NCI-H2227 treated with DMSO at 0.1 percent for 48 hours (cell line): ENCODE data around the gene KIF9.
"Not testable (repeated sequence)": the region's sequence is repeated elsewhere in the genome, so short reads cannot be mapped to it uniquely, and the experiment has no call there.

Source experiments
- DNase-seq: peaks from one replicate; lab custom pipeline; 2025; lab: John Stamatoyannopoulos, UW

The KIF9 gene, protein sequence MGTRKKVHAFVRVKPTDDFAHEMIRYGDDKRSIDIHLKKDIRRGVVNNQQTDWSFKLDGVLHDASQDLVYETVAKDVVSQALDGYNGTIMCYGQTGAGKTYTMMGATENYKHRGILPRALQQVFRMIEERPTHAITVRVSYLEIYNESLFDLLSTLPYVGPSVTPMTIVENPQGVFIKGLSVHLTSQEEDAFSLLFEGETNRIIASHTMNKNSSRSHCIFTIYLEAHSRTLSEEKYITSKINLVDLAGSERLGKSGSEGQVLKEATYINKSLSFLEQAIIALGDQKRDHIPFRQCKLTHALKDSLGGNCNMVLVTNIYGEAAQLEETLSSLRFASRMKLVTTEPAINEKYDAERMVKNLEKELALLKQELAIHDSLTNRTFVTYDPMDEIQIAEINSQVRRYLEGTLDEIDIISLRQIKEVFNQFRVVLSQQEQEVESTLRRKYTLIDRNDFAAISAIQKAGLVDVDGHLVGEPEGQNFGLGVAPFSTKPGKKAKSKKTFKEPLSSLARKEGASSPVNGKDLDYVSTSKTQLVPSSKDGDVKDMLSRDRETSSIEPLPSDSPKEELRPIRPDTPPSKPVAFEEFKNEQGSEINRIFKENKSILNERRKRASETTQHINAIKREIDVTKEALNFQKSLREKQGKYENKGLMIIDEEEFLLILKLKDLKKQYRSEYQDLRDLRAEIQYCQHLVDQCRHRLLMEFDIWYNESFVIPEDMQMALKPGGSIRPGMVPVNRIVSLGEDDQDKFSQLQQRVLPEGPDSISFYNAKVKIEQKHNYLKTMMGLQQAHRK

DNA sequence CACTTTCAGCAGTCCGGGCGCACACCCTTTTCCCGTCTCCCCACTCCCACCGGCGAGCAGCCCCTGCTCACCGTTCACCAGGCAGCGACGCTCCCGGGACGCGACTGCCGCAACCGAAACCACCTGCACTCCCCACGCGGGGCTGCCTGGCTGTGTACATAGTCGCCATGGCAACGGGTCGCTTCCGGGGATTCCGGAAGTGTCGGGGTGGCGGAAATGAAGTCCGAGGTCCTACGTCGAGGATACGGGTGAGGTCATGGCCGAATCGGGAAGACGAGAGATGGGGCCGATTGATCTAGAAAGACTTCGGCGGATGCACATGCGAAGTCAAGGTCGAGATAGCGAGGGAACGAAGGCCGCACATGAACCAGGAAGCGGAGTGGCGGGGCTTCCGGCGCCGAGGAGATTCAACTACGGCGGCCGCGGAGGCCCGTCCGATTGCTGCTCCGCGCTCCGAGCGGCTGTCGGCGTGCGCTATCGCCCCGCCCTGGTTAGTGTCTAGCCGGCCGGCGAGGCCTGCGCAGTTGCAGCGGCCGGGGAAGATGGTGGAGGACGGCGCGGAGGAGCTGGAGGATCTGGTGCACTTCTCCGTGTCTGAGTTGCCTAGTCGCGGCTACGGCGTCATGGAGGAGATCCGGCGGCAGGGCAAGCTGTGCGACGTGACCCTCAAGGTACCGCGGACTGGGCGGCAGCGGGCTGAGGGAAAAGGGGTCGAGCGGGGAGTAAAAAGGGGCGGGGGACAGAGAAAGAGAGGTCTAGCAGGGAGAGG, at the start of gene KIF9, which contains the start of gene KLHL18:
Gene KIF9 (minus strand): TSS at position 376 of the 769 bp plus-strand sequence. CDS start 5,425 bp downstream, outside the sequence.
Gene KLHL18 (plus strand): TSS at position 521 of the 769 bp plus-strand sequence. CDS start 22 bp downstream, at position 543.
- peak; percentile 91 for DNase-seq

- DNase-seq = peak; percentile 66
These were observed 41.8 kb upstream of the KIF9 start for GRCh38 chr3:47324278-47324865.

DNA sequence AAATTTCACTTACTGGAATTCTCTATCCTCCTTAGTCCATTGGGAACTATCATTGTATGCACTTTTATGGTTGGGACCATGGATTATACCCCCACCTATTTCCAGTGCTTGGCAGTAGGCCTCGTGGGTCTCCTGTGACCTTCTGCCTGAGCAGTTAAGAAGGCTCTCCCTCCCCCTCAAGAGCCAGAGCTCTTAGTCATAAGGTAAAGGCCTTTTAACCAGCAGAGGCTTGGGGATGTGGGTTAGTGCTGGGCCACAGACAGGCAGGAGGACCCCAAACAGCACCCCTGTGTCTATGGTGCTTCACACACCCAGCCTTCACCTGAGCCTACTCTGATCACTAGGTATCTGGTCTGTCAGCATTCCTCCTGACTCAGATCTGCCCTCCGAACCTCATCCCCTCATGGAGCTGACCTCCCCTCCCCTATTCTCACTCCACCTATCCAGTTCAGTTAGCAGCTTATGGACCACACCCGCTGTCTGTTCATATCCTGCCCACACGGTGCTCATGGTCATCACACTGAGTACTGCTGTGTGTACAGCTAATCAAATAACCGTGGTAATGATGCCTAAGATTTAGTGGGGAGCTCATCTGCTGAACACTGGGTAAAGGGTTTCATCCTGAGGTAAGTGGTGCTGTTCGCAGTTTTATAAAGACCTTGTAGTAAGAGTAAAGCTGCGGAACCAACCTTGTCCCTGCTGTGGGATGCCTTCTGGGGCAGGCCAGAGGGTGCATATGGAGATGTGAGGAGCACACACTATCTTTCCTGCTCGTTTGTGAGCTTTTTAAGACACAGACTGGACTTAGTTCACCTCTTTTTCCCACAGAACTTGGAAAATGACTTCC, 41.1 kb upstream of the KIF9 start:
- no peak for DNase-seq

DNA sequence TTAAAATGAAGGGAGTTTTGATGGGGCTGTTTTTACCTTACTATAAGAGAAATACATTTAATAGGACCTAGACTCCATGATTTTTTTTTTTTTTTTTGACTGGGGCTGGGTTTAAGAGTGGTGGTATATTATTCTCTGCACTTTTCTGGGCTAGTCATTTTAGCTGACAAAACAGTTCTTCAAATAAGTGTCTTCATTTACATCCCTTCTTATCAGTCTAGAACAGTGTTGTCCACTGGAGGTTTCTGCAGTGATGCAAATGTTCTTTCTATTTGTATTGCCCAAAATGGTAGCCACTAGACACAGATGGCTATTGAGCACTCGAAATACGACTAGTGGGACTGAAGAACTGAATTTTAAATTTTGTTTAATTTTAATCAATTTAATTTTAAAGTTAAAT, 37.4 kb upstream of the KIF9 start:
- no peak for DNase-seq

GRCh38 chr3:47318916-47319315, 36.3 kb upstream of the KIF9 start:
- no peak for DNase-seq

DNA sequence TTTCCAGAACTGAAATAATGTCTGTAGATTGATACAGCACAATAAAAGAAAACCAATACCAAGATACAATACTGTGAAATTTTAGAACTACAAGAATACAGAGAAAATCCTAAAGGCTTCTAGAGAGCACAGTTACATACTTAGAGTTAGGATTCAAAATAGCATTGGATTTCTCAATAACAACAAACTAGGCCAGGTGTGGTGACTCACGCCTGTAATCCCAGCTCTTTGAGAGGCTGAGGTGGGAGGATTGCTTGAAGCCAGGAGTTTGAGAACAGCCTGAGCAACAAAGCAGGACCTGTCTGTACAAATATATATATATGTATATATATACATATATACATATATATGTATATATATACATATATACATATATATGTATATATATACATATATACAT, 33.6 kb upstream of the KIF9 start:
- not testable (repeated sequence) for DNase-seq

DNA sequence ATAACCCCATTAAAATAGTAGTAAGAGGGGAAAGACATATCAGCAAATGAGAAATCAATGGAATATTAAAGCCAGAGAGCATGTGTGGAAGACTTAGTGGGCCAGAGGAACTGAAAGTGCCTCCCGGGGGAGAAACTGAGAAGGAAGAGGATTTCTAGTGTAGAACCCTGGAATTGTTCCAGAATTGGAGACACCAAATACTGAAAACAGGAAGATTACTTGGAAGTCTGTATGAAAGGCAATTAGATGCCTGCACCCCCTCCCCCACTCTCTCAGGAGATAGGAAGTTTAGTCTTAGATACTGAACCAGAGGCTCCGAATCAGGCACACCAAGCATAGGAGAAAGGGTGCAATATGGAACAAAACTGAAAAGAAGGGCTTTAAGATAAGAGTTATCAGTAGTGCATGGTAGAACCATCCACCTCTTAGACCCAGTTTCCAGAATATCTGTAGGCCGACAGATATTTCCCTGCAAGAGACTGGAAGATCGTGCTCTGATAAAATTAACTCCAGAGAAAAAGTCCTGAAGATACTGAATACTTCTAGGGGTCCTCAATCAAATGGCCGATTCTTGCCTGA, 32.6 kb upstream of the KIF9 start:
- no peak for DNase-seq

GRCh38 chr3:47314056-47314764, 31.6 kb upstream of the KIF9 start:
- no peak for DNase-seq

- DNase-seq = no peak
These were observed 30.9 kb upstream of the KIF9 start for GRCh38 chr3:47313341-47314055.

DNA sequence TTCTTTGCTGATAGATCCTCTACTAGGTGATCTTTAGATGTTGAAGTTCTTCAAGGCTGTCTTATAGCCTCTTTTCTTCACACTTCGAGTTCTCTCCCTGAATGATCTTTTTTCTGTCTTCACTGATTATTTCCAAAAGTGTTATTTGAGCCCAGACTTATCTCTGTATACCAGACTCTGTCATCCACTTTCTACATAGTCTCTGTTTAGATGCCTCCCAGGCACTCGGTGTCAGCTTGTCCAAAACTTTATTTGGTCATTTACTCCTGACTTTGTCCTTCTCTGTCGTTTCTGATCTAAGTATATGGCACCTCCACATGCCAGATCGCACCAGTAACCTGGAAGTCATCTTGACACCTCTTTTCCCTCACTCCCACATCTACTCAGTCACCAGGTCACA, 27.8 kb upstream of the KIF9 start:
- DNase-seq = no peak

DNA sequence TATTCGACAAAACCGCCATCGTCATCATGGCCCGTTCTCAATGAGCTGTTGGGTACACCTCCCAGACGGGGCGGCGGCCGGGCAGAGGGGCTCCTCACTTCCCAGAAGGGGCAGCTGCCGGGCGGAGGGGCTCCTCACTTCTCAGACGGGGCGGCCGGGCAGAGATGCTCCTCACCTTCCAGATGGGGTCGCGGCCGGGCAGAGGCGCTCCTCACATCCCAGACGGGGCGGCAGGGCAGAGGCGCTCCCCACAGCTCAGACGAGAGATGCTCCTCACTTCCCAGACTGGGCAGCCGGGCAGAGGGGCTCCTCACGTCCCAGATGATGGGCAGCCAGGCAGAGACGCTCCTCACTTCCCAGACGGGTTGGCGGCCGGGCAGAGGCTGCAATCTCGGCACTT, 26.6 kb upstream of the KIF9 start:
- DNase-seq = not testable (repeated sequence)

DNA sequence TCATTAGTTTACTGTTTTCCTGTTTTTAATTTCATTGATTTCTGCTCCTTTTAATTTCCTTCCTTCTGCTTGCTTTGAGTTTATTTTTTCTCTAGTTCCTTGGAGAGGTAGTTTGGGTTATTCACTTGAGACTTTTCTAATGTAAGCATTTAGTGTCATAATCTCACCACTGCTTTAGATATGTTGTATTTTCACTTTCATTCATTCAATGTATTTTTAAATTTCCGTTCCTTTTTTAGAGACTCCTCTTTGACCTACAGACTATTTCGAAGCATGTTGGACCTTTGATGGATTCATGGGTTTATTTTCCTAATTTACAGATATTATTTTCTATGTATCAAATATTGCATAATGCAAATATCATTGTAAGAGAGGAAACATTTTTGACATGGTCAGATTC, 23.4 kb upstream of the KIF9 start:
- no peak for DNase-seq

DNA sequence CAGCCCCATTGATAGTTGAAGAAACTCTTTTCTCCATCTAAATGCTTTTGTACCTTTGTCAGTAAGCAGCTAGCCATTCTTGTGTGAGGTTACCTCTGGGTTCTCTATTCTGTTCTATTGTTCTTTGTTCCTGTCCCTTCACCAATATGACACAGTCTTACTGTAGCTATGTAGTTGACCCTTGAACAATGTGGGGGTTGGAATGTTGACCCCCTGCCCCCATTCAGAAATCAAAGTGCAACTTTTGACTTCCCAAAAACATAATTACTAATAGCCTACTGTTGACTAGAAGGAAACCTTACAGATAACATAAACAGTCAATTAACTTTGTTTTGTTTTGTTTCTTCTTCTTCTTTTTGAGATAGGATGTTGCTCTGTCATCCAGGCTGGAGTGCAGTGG, 18.9 kb upstream of the KIF9 start:
- no peak for DNase-seq

GRCh38 chr3:47299381-47300318, 17.1 kb upstream of the KIF9 start:
- no peak for DNase-seq

DNA sequence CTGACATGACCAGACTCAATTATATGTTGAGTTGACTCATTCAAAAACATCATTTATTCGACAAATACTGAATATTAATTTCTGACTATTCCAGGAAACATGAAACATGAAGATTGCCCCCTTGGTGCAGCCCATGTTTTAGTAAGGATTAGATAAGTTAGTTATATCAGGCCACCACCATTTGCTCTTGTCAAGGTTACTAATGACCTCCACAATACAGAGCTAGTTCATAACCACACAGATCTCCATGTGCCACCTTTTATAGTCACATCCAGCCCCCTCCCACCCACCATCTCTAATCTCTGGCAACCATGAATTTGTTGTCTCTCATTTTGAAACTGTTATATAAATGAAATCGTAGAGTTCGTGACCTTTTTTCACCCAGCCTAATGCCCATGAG, 15.8 kb upstream of the KIF9 start:
- DNase-seq = no peak

GRCh38 chr3:47296562-47297302, 14.1 kb upstream of the KIF9 start:
- no peak for DNase-seq

GRCh38 chr3:47295976-47296375, 13.4 kb upstream of the KIF9 start:
- no peak for DNase-seq
